ENCODE data around the gene KCNJ2.

DNA sequence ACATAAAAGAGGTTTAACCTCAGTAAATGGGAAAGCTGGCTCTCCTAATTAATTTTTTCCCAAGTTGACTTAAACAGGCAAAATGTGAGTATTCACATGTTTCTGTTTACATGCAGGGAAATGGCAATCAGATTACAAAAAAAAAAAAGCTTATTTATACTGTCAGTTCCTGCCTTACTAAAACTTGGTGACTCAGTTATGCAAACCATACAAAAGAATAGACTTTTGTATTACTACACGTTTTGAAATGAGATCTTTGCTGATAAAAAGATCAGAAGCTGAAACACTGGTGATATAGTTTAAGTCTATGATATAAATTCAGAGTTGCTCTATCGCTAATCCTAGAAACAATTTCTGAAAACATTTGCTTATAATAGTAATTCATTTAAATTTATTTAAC lies 9.4 kb upstream of the KCNJ2 start:
- no peak for TF ChIP-seq EZH2 (IDR thresholded peaks at IDR 0.05; ENCODE audit: borderline replicate concordance, low read depth, low read length, poor library complexity, severe bottlenecking)
- TF ChIP-seq, protein P1, sequence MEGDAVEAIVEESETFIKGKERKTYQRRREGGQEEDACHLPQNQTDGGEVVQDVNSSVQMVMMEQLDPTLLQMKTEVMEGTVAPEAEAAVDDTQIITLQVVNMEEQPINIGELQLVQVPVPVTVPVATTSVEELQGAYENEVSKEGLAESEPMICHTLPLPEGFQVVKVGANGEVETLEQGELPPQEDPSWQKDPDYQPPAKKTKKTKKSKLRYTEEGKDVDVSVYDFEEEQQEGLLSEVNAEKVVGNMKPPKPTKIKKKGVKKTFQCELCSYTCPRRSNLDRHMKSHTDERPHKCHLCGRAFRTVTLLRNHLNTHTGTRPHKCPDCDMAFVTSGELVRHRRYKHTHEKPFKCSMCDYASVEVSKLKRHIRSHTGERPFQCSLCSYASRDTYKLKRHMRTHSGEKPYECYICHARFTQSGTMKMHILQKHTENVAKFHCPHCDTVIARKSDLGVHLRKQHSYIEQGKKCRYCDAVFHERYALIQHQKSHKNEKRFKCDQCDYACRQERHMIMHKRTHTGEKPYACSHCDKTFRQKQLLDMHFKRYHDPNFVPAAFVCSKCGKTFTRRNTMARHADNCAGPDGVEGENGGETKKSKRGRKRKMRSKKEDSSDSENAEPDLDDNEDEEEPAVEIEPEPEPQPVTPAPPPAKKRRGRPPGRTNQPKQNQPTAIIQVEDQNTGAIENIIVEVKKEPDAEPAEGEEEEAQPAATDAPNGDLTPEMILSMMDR (conservative IDR thresholded peaks at IDR 0.05; ENCODE audit: low read depth, low read length) = no peak

All from A673 (cell line).